Calu3 (cell line): ENCODE results near the gene SPTBN1. TPM values are rescaled to one million over a fixed set of nuclear protein-coding genes. Genes with fewer than 3 reads are reported as not detected.

Experiments used
- BruUV-seq: library from RNA; stranded (reverse); fragments of 400-500 nt; replicated peaks from 2 replicates; lab custom pipeline; 2021; lab: Mats Ljungman, UMichigan
- CTCF ChIA-PET: fragments of 300-600 bp; sonication (Branson Sonifier 250); formaldehyde crosslinking; loops from one replicate; lab custom pipeline; 2022; ENCODE audit warnings: antibody characterized with exemption; lab: Charles Lee
- DNase-seq: peaks from one replicate; pipeline ENCODE4 v3.0.0; 2022
- H3K27ac Mint-ChIP-seq: one replicate; pipeline ENCODE4 v1.8.0; 2022; ENCODE audit warnings: mixed read lengths; ENCODE audit not compliant: unreplicated experiment
- H3K27me3 Mint-ChIP-seq: one replicate; pipeline ENCODE4 v1.8.0; 2022; ENCODE audit warnings: mixed read lengths; ENCODE audit not compliant: unreplicated experiment
- H3K36me3 Mint-ChIP-seq: one replicate; pipeline ENCODE4 v1.8.0; 2022; ENCODE audit warnings: mild to moderate bottlenecking, moderate library complexity, mixed read lengths; ENCODE audit not compliant: insufficient read depth, unreplicated experiment
- H3K4me1 Mint-ChIP-seq: one replicate; pipeline ENCODE4 v1.8.0; 2022; ENCODE audit warnings: mild to moderate bottlenecking, low read depth, mixed read lengths; ENCODE audit not compliant: unreplicated experiment
- H3K4me3 Mint-ChIP-seq: one replicate; pipeline ENCODE4 v1.8.0; 2022; ENCODE audit warnings: mild to moderate bottlenecking, low read depth, moderate library complexity, mixed read lengths; ENCODE audit not compliant: unreplicated experiment
- H3K9me3 Mint-ChIP-seq: one replicate; pipeline ENCODE4 v1.8.0; 2022; ENCODE audit warnings: low read depth, mixed read lengths; ENCODE audit not compliant: unreplicated experiment
- intact Hi-C: fragments of 100-400 bp; cut with micrococcal nuclease; formaldehyde crosslinking; loops from one replicate; pipeline ENCODE4 v1.10.0; 2022; ENCODE audit not compliant: unreplicated experiment
- total RNA-seq: library from RNA; stranded (reverse); gene quantifications from 2 replicates; pipeline ENCODE4 v1.2.3, GENCODE V29; 2022
- TF ChIP-seq, protein P1 (sequence below): fragments of 200-600 bp; IDR thresholded peaks from one replicate; pipeline ENCODE4 v1.8.0; 2022; ENCODE audit warnings: antibody characterized with exemption; ENCODE audit not compliant: unreplicated experiment

Gene SPTBN1
- total RNA-seq, 1 experiment from 2014 or later = 611 TPM

DNA sequence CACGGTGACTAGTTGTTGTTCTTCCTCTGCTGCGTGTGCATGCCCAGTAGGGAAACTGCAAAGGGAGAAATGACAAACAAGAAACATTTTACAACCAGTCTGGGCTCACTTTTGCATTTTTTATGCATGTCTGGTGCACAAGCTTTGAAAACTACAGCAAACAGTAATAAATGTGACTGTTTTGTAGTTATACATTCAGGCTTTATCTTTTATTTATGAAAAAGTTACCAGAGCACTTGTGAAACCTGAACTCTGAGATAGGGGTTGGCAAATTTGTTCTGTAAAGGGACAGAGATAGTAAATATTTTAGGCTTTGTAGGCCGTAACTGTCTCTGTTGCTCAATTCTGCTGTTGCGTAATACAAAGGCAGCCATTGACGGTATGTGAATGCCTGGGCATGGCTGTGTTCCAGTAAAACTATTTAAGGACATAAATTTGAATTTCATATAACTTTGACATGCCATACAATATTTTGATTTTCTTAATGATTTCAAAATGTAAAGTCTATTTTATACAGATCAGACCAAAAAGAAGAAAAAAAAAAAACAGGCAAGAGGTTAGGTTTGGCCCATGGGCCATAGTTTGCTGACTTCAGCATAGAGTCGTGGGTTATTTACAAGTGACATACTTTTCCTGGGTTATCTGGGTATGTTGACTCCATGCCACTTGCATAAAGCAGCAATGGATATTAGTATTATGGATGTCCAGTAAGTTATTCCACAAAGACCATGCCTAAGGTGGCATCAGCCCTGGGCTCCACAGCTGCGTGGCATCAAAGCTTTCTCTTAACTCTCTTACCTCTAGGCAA lies 213.8 kb downstream of the SPTBN1 start:
- BruUV-seq = no TSS peak
- CTCF ChIA-PET = interaction anchor here (0.6 to 0.7 kb wide), 2 partner anchors 211 to 221 kb away, joined by 3 read pairs; no protein-coding TSS in a partner anchor
- intact Hi-C loops = loop anchor here (5.0 kb wide), 1 partner anchor 32 kb away; no protein-coding TSS in a partner anchor
- Mint-ChIP-seq H3K36me3 (peaks cover 98% of the 10 kb centered on the region), H3K9me3 (no peaks in the 10 kb centered on the region), H3K27me3 (no peaks in the 10 kb centered on the region), H3K27ac (peak overlapping the region; percentile 47), H3K4me3 (no peak overlapping the region), H3K4me1 (peaks cover 26% of the 10 kb centered on the region)
- TF ChIP-seq, protein P1, sequence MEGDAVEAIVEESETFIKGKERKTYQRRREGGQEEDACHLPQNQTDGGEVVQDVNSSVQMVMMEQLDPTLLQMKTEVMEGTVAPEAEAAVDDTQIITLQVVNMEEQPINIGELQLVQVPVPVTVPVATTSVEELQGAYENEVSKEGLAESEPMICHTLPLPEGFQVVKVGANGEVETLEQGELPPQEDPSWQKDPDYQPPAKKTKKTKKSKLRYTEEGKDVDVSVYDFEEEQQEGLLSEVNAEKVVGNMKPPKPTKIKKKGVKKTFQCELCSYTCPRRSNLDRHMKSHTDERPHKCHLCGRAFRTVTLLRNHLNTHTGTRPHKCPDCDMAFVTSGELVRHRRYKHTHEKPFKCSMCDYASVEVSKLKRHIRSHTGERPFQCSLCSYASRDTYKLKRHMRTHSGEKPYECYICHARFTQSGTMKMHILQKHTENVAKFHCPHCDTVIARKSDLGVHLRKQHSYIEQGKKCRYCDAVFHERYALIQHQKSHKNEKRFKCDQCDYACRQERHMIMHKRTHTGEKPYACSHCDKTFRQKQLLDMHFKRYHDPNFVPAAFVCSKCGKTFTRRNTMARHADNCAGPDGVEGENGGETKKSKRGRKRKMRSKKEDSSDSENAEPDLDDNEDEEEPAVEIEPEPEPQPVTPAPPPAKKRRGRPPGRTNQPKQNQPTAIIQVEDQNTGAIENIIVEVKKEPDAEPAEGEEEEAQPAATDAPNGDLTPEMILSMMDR = no peak
- DNase-seq = no peak

DNA sequence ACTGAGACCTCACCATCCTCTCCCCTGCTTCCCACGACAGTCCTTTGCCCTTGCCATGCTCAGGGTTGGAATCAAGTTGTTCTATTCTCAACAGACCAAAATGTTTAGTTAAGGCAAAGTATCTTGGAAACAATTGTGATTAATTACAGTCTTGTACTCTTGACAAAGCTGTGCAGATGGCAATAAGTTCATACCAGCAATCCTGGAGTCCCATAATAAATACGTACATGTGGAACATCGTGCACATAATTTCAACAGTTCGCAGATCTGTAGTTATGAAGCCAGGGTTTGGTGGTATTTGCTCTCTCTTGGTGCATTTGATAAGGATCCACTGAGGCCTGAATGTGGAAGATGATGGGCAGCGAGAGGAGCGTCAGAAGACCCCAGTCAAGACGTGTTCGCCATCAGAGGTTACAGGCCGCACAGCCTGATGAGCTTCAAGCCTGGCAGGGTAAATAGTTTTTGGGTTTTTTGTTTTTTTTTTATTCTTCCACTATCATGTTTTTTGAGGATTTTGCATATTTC lies 214.4 kb downstream of the SPTBN1 start:
- H3K4me1 Mint-ChIP-seq = peaks cover 25% of the 10 kb centered on the region
- peak overlapping the region; percentile 47 for H3K27ac Mint-ChIP-seq
- CTCF ChIA-PET = interaction anchor here (0.7 kb wide), 1 partner anchor 211 kb away, joined by 3 read pairs; no protein-coding TSS in a partner anchor
- no peaks in the 10 kb centered on the region for H3K27me3 Mint-ChIP-seq
- H3K36me3 Mint-ChIP-seq = peaks cover 98% of the 10 kb centered on the region
- BruUV-seq = no TSS peak
- TF ChIP-seq, protein P1 = no peak
- no peak for DNase-seq
- intact Hi-C loops = no loop called here
- H3K9me3 Mint-ChIP-seq = no peaks in the 10 kb centered on the region
- no peak overlapping the region for H3K4me3 Mint-ChIP-seq

DNA sequence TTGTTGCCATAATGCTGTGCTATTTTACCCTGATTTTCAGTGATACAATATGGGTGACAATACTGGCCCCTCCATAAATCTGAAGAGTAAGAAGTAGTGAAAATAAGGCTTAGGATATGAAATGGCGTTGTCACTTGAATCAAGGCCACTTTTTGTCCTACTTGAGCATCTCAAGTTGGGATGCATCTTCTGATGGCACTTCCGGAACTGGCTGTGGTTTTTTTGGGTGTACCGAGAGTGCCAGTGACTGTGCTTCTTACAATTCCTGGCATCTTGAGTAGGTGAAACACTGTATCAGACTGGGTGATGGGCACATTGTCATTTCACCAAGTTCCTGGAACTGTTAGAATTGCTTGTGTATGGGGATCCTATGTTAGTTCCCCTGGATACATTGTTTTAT lies 214.9 kb downstream of the SPTBN1 start:
- Mint-ChIP-seq H3K27me3 (no peaks in the 10 kb centered on the region), H3K4me1 (peaks cover 25% of the 10 kb centered on the region), H3K9me3 (no peaks in the 10 kb centered on the region), H3K4me3 (no peak overlapping the region), H3K36me3 (peaks cover 95% of the 10 kb centered on the region), H3K27ac (peak overlapping the region; percentile 47)
- TF ChIP-seq, protein P1 = no peak
- intact Hi-C loops = no loop called here
- no TSS peak for BruUV-seq
- no peak for DNase-seq
- CTCF ChIA-PET = interaction anchor here (0.7 kb wide), 2 partner anchors 210 to 338 kb away, joined by 3 read pairs; no protein-coding TSS in a partner anchor

DNA sequence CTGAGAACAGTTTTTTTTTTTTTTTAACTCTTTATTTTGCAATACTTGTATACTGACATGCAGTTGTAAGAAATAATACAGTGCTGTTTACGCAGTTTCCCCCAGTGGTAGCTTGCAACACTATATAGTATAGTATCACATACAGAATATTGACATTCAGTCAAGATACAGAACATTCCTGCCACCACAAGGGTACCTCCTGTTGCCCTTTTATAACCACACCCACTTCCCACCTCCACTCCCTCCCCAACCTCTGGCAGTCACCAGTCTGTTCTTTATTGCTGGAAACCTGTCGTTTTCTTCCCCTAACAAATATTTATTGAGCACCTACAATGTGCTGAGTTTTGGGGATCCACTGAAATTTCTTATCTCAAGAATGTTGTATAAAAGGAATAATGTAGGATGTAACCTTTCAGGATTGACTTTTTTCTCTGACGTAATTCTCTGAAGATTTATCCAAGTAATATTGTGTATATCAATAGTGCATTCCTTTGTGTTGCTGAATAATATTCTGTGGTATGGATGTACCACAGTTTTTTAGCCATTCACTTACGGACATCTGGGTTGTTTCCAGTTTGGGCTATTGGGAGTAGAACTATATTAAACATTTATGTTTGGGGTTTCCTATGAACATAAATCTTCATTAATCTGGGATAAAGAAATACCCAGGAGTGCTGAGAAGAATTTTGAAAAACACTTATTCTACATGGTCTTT lies 215.9 kb downstream of the SPTBN1 start:
- CTCF ChIA-PET = interaction anchor here (0.5 to 1.6 kb wide), 5 partner anchors 20 to 498 kb away, joined by 3 to 8 read pairs (median 3); no protein-coding TSS in a partner anchor
- intact Hi-C loops = no loop called here
- Mint-ChIP-seq H3K27ac (peak overlapping the region; percentile 51), H3K9me3 (no peaks in the 10 kb centered on the region), H3K4me1 (peaks cover 25% of the 10 kb centered on the region), H3K4me3 (no peak overlapping the region), H3K27me3 (no peaks in the 10 kb centered on the region), H3K36me3 (peaks cover 85% of the 10 kb centered on the region)
- no TSS peak for BruUV-seq
- TF ChIP-seq, protein P1 = no peak
- DNase-seq = no peak
